Measurements from ENCODE around the gene AGBL5. TPM values are rescaled to one million over a fixed set of nuclear protein-coding genes. Genes with fewer than 3 reads are reported as not detected.

The AGBL5 gene
- total and polyA plus RNA-seq, 5 experiments from 2014 or later: 7.9 to 15.8 (median 9.3) TPM

GRCh38 chr2:27013738-27014137 is 37.7 kb upstream of the AGBL5 start:
- peaks cover 0 to 3% (median 1%) of the 10 kb centered on the region in 5 donors for H3K27me3 Mint-ChIP-seq
- H3K9me3 Mint-ChIP-seq: no peaks in the 10 kb centered on the region
- peaks cover 0 to 4% (median under 1%) of the 10 kb centered on the region in 4 donors for H3K4me1 Mint-ChIP-seq
- H3K36me3 Mint-ChIP-seq: no peaks in the 10 kb centered on the region
- no peak overlapping the region for H3K27ac Mint-ChIP-seq
- no peak overlapping the region for H3K4me3 Mint-ChIP-seq
- POLR2A ChIA-PET: no interaction called here
- no peak for ATAC-seq
- DNase-seq: no peak

DNA sequence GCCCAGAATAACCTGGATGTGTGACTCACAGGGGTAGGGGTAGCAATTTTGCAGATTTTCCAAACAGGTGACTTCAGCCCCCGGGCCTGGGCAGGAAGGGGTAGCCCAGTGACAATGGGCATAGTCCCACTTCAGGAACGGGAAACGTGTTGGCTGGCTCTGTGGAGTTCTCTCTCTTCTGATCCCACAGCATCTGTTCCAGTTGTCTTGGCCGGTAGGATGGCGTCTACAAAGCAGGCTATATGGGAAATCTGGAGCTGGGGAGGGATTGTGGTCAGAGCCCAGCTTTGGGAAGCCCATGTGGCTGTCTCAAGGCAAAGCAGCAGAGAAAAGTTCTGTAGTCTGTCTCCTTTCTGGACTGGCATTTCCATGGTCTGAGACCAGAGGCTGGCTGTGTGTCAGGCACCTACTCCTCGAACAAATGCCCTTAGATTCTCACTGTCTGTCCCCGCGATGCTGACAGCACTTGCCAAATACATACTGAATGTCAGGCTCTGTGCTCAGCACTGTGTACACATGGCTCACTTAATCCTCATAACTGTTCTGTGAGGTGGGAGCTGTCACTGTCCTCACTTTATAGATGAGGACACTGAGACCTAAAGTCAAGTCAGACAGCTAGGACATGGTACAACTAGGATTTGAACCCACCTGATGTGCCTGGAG is 36.6 kb upstream of the AGBL5 start:
- ATAC-seq (no peak), DNase-seq (no peak)
- Mint-ChIP-seq H3K36me3 (no peaks in the 10 kb centered on the region), H3K4me3 (no peak overlapping the region), H3K27me3 (peaks cover 0 to 3% (median 1%) of the 10 kb centered on the region in 5 donors), H3K9me3 (no peaks in the 10 kb centered on the region), H3K27ac (no peak overlapping the region), H3K4me1 (peaks cover 0 to 1% (median 0%) of the 10 kb centered on the region in 4 donors)
- POLR2A ChIA-PET: no interaction called here

DNA sequence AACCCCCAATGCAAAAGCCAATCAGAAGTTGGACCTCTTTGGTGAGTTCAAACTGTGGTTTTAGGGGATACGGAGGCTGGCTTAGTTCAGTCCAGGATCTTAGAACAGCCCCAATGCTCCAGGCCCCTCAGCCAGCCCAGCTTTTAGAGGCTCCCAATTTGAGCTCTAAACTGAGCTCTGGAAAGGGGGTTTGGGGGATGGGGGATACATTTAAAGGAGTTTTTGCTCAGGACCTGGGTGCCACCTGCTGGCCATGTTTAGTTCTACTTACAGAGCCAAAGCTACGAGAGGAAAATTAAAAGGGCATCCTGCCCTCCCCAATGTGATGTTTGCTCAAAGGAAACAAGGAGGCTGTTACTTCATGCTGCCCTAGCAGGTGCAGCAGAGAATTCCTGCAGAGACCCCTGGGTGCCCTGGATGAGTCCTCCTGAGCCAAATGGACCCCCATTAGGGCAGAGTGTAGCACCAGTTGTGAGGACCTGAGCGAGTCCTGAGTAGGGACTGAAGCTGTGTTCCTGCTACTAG is 34.6 kb upstream of the AGBL5 start:
- DNase-seq (peak in 6 of 10 donors; percentile 20 to 44 (median 38)), ATAC-seq (peak; percentile 49 to 57)
- Mint-ChIP-seq H3K4me1 (no peaks in the 10 kb centered on the region), H3K4me3 (no peak overlapping the region), H3K27me3 (peaks cover 0 to 3% (median 0%) of the 10 kb centered on the region in 5 donors), H3K27ac (no peak overlapping the region), H3K36me3 (no peaks in the 10 kb centered on the region), H3K9me3 (no peaks in the 10 kb centered on the region)
- POLR2A ChIA-PET: interaction anchor here (0.9 to 1.6 kb wide), 3 partner anchors 16 to 55 kb away, joined by 3 to 4 read pairs (median 3); partner anchors contain the start of gene OST4

- ATAC-seq: no peak
- POLR2A ChIA-PET: interaction anchor here (1.6 kb wide), 1 partner anchor 53 kb away, joined by 4 read pairs; the partner anchor contains the start of gene OST4
- no peak overlapping the region for H3K4me3 Mint-ChIP-seq
These were observed 33.3 kb upstream of the AGBL5 start for GRCh38 chr2:27018142-27018541.

GRCh38 chr2:27019459-27019858 is 32.0 kb upstream of the AGBL5 start:
- H3K27me3 Mint-ChIP-seq: no peaks in the 10 kb centered on the region
- no peak for DNase-seq
- H3K36me3 Mint-ChIP-seq: no peaks in the 10 kb centered on the region
- H3K4me1 Mint-ChIP-seq: no peaks in the 10 kb centered on the region
- POLR2A ChIA-PET: no interaction called here
- H3K4me3 Mint-ChIP-seq: no peak overlapping the region
- no peak overlapping the region for H3K27ac Mint-ChIP-seq
- no peaks in the 10 kb centered on the region for H3K9me3 Mint-ChIP-seq
- ATAC-seq: no peak

More at GRCh38 chr2:27018142-27018541, 33.3 kb upstream of the AGBL5 start:
- H3K27ac Mint-ChIP-seq: peak overlapping the region in 1 of 10 donors; percentile 71
- H3K9me3 Mint-ChIP-seq: no peaks in the 10 kb centered on the region
- no peaks in the 10 kb centered on the region for H3K36me3 Mint-ChIP-seq
- no peaks in the 10 kb centered on the region for H3K4me1 Mint-ChIP-seq
- H3K27me3 Mint-ChIP-seq: no peaks in the 10 kb centered on the region
- no peak for DNase-seq

DNA sequence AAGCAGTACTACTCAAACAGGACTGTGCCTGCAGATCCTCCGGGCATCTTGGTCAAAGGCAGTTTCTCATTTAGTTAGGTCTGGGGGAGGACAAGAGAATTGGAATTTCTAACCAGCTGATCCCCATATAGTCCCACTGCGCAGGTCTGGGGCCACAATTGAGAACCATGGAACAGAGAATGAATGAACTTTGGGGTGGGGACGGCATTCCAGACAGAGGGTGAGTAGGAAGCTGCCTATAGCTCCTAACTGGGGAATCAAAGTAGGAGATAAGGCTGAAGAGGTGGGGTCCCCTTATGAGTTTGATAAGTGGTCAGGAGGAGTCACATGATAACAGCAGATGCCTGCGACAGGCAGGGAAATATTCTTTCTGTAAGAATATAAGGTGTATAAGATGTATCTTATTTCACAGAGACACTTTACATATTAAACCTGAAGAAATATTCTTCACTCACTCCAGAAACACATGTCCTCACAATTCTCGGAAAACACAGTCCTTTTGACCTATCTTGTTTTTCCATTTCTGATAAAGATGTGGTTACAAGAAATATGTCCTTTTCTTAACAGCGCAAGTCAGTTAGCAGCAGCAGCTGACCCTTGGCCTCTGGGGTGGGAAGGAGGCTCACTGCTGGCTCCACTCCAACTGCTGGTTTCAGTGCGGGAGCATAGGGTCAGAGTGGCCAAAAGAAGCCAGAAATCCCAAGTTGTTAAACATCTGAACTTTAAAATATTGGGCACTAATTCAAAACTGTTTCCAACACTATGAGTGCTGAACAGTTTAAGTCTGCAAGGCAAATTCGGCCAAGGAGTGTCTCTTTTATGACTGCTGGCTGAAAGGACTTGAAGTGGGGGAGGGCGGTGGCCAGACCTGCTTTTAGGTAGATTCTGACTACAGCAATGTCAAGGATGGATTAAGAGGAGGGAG is 31.3 kb upstream of the AGBL5 start:
- H3K4me3 Mint-ChIP-seq: no peak overlapping the region
- H3K4me1 Mint-ChIP-seq: no peaks in the 10 kb centered on the region
- H3K9me3 Mint-ChIP-seq: no peaks in the 10 kb centered on the region
- no peak for ATAC-seq
- H3K27me3 Mint-ChIP-seq: no peaks in the 10 kb centered on the region
- POLR2A ChIA-PET: no interaction called here
- no peak overlapping the region for H3K27ac Mint-ChIP-seq
- no peaks in the 10 kb centered on the region for H3K36me3 Mint-ChIP-seq
- DNase-seq: no peak

GRCh38 chr2:27021253-27022049 is 30.0 kb upstream of the AGBL5 start:
- H3K36me3 Mint-ChIP-seq: peaks cover 0 to 1% (median 0%) of the 10 kb centered on the region in 3 donors
- no peak for ATAC-seq
- no peak for DNase-seq
- H3K9me3 Mint-ChIP-seq: no peaks in the 10 kb centered on the region
- no peak overlapping the region for H3K4me3 Mint-ChIP-seq
- peak overlapping the region in 1 of 10 donors; percentile 58 for H3K27ac Mint-ChIP-seq
- H3K4me1 Mint-ChIP-seq: no peaks in the 10 kb centered on the region
- no peaks in the 10 kb centered on the region for H3K27me3 Mint-ChIP-seq
- POLR2A ChIA-PET: no interaction called here

GRCh38 chr2:27023740-27024139 is 27.7 kb upstream of the AGBL5 start:
- Mint-ChIP-seq H3K4me3 (no peak overlapping the region), H3K36me3 (peaks cover 0 to 6% (median 0%) of the 10 kb centered on the region in 3 donors)
- POLR2A ChIA-PET: interaction anchor here (2.2 kb wide), 1 partner anchor 27 kb away, joined by 6 read pairs; the partner anchor contains the start of gene AGBL5

DNA sequence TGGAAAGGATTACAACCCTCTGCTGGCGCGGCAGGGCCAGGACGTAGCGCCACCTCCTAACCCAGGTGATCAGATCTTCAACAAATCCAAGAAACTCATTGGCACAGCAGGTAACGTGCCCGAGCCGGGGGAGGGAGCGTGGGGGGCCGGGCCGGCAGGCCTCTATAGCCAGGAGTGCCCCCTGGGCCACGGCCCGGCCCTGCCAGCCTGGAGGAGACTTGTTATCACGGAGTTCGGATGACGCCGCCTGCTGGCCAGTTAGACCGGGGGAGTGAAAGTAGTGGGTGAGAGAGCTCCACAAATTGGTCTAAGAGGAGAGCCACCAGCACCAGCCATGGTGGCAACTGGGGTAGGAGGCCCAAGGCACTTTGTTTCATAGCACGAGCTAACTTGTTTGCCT is 27.3 kb upstream of the AGBL5 start:
- Mint-ChIP-seq H3K4me1 (peaks cover 0 to 1% (median 0%) of the 10 kb centered on the region in 4 donors), H3K27me3 (no peaks in the 10 kb centered on the region), H3K27ac (peak overlapping the region in 1 of 10 donors; percentile 13), H3K4me3 (no peak overlapping the region), H3K9me3 (no peaks in the 10 kb centered on the region), H3K36me3 (peaks cover 0 to 6% (median 0%) of the 10 kb centered on the region in 3 donors)
- no peak for DNase-seq
- POLR2A ChIA-PET: interaction anchor here (2.2 kb wide), 1 partner anchor 27 kb away, joined by 6 read pairs; the partner anchor contains the start of gene AGBL5
- no peak for ATAC-seq

More at GRCh38 chr2:27023740-27024139, 27.7 kb upstream of the AGBL5 start:
- no peak for DNase-seq
- H3K27ac Mint-ChIP-seq: no peak overlapping the region
- H3K4me1 Mint-ChIP-seq: no peaks in the 10 kb centered on the region
- H3K9me3 Mint-ChIP-seq: no peaks in the 10 kb centered on the region
- no peak for ATAC-seq
- H3K27me3 Mint-ChIP-seq: no peaks in the 10 kb centered on the region

GRCh38 chr2:27024812-27025211 is 26.7 kb upstream of the AGBL5 start:
- no peaks in the 10 kb centered on the region for H3K9me3 Mint-ChIP-seq
- H3K4me3 Mint-ChIP-seq: no peak overlapping the region
- peaks cover 0 to 5% (median 1%) of the 10 kb centered on the region in 4 donors for H3K4me1 Mint-ChIP-seq
- H3K36me3 Mint-ChIP-seq: peaks cover 0 to 6% (median 0%) of the 10 kb centered on the region in 3 donors
- peak overlapping the region in 2 of 10 donors; percentile 11 to 65 for H3K27ac Mint-ChIP-seq
- POLR2A ChIA-PET: interaction anchor here (2.2 kb wide), 1 partner anchor 26 kb away, joined by 6 read pairs; the partner anchor contains the start of gene AGBL5
- no peaks in the 10 kb centered on the region for H3K27me3 Mint-ChIP-seq
- ATAC-seq (no peak), DNase-seq (no peak)

DNA sequence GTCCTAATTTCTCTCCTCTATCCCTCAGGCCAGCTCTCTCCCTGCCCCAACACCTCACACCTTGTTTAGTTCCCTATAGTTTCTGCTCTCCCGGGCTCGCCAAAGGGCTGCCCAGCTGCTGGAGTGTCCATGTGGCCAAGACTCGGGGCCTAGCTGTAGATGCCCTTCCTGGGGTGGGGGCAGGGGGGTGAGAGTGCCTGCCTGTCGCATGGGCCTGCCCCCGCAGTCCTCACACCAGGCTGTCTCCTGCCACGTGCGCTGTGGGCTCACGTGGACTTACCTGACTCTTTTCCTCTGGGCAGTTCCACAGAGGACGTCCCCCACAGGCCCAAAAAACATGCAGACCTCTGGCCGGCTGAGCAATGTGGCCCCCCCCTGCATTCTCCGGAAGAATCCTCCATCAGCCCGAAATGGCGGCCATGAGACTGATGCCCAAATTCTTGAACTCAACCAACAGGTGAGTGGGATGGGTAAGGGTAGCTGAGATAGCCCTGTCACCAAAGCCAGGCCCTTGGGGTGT is 26.1 kb upstream of the AGBL5 start:
- POLR2A ChIA-PET: no interaction called here
- H3K9me3 Mint-ChIP-seq: no peaks in the 10 kb centered on the region
- no peak for DNase-seq
- no peak overlapping the region for H3K4me3 Mint-ChIP-seq
- peak overlapping the region in 2 of 10 donors; percentile 11 to 65 for H3K27ac Mint-ChIP-seq
- ATAC-seq: no peak
- H3K36me3 Mint-ChIP-seq: peaks cover 0 to 6% (median 0%) of the 10 kb centered on the region in 3 donors
- H3K4me1 Mint-ChIP-seq: peaks cover 1 to 11% (median 3%) of the 10 kb centered on the region in 4 donors
- no peaks in the 10 kb centered on the region for H3K27me3 Mint-ChIP-seq
